GM12875 (cell line): ENCODE data around the gene WWOX.

Source experiments
- H3K4me3 ChIP-seq: one replicate; pipeline ENCODE4 v1.5.1; 2011; ENCODE audit warnings: low read depth, low read length, control low read depth
- TF ChIP-seq, protein P1 (sequence below): IDR thresholded peaks from 2 replicates; pipeline ENCODE4 v1.5.1; 2011; ENCODE audit warnings: low read depth, mild to moderate bottlenecking, control low read depth, inconsistent platforms, low read length, moderate library complexity, borderline replicate concordance; ENCODE audit not compliant: insufficient read depth

WWOX gene

DNA sequence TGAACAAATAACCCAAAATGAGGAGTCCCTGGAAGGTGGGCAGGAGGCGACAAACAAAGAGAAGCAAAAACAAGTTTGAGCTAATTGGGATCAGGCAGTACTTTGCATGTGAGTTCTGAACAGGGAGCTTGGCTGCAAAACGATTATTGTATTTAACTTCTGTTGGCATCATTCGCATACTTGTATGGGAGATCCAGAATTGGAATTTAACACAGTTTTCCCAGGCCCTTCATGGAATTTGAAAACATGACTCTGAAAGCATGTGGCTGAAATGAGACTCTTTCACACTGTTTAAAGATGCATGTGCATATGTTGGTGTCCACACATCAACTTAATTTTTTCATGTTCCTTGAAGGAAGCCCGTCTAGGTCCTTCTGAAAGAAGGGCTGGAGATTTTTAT, 674.3 kb downstream of the WWOX start:
- TF ChIP-seq, protein P1, sequence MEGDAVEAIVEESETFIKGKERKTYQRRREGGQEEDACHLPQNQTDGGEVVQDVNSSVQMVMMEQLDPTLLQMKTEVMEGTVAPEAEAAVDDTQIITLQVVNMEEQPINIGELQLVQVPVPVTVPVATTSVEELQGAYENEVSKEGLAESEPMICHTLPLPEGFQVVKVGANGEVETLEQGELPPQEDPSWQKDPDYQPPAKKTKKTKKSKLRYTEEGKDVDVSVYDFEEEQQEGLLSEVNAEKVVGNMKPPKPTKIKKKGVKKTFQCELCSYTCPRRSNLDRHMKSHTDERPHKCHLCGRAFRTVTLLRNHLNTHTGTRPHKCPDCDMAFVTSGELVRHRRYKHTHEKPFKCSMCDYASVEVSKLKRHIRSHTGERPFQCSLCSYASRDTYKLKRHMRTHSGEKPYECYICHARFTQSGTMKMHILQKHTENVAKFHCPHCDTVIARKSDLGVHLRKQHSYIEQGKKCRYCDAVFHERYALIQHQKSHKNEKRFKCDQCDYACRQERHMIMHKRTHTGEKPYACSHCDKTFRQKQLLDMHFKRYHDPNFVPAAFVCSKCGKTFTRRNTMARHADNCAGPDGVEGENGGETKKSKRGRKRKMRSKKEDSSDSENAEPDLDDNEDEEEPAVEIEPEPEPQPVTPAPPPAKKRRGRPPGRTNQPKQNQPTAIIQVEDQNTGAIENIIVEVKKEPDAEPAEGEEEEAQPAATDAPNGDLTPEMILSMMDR = no peak
- no peak overlapping the region for H3K4me3 ChIP-seq

DNA sequence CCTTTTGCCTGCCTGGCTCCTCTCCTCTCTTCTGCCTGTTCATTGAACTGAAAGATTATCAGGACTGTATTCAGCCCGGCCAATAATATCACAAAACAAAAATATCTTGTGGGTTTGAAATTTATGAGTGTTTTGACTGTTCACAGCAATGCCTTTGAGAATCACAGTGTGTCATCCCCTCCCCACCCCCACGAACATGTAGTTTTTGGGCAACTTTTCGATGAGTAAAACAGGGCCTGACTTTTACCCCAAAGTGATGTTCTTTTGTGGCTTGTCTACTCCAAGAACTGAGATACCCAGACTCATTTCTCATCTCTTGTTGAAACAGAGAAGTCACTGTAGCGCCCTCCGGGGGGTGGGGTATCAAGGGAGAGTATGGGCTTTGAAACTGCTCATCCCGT, 675.7 kb downstream of the WWOX start:
- TF ChIP-seq, protein P1 = no peak
- H3K4me3 ChIP-seq = no peak overlapping the region

DNA sequence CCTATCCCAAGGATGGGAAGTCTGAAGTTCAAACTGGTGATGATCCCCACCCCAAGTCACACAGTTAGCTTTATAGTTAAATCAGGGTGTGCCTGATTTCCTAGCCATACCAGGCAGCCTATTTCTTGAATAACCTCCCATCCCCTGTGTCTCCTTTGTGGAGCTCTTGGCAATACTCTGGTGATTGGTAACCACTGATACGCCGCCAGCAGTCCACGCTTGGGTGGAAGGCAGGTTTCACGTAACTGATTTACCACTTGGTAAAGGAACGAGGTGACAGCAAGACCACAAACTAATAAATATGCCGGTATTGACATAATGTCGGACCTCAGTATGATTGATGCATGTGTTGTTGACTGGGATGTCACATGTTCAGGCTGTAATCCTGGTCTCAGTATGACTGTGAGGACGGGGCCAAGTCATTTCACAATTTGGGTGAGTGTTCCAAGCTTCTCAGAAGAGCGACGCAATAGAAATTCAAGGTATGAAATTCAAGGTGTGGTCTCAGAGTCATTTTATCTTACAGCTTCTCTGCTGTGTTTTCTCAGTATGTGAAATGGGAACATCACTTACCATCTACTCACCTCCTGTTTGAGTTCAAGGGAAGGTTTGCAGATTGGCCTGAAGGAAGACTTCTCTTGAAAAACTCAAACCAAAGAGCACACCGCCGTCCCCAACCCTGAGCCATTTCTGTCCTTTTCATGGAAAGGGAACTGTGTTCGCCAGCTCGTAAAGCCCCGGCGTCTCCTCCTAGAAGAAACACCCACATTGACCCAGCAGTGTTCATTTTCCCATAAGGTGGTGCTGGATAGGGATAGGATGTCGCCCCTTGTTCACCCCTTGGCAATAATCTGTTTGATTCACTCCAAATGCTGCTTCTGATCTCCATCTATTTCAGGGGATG, 678.9 kb downstream of the WWOX start:
- H3K4me3 ChIP-seq = no peak overlapping the region
- TF ChIP-seq, protein P1 = no peak

DNA sequence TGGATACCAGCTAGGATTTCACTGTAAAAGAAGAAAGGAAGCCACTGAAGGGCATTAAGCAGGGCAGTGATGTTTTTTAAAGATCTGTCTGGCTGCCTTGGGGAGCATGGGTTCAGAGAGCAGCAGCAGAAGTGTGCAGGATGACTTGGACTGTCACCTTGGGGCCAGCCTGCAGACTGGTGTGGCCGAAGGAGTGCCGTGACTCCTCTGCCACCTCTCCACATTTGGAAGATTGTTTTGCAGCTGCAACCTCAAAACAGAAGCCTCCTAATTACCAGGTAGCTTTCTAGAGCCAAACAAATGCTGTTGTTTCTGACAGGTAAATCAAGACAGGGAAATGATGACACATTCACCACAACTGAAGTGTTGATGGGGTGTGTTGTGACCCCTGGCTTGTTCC, 681.4 kb downstream of the WWOX start:
- TF ChIP-seq, protein P1 = no peak
- H3K4me3 ChIP-seq = no peak overlapping the region

DNA sequence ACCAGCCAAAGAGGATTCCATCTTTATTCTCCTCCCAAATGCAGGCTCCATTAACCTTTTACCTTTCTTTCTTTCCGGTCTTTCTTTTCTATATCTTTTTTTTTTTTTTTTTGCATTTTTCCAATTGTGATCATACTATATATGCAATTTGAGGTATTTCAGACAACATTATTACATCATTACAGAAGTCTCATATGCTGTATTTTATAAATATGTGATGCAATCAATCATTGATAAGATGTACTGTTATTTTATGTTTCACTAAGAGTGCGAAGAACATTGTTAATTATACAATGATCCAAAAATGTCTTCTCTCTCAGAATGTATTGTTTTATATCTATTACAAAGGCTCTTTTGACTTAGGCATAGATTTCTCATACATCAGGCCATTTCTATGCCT, 683.1 kb downstream of the WWOX start:
- TF ChIP-seq, protein P1 = no peak
- H3K4me3 ChIP-seq = no peak overlapping the region

DNA sequence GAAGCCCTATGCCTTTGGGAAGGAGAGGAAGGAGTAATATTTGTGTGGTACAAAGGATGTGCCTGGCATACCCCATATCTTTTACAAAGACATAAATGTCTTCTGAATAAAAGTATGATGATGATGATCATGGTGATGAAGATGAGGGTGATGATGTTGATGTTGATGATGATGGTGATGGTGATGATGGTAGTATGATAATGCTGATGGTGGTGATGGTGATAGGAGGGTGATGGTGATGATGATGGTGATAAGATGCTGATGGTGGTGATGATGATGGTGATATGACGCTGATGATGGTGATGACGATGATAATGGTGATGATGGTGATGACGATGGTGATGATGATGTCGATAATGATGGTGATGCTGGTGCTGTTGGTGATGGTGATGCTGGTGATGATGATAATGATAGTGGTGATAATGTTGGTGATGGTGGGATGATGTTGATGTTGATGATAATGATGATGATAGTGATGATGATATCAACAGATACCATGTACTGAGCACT, 684.2 kb downstream of the WWOX start:
- TF ChIP-seq, protein P1 = no peak
- H3K4me3 ChIP-seq = no peak overlapping the region

DNA sequence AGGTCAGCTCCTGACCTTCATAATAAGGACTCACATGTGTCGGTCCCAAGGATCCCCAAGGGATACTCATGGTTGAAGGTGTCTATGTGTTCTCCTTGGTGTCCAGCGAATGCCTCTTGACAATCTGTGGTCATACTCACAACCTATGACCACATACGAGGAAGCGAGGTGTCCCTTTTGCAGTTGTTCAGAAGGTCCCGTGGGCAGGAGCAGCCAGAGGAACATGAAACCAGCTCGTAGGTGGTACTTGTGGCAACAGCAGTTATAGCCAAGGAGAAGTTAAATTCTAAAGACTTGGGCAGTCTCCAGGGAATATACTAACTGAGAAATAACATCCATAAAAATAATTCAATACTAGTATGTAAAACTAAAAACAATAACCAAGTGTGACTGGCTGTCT, 685.3 kb downstream of the WWOX start:
- no peak overlapping the region for H3K4me3 ChIP-seq
- TF ChIP-seq, protein P1 = no peak
